ENCODE results near the gene NR6A1.

DNA sequence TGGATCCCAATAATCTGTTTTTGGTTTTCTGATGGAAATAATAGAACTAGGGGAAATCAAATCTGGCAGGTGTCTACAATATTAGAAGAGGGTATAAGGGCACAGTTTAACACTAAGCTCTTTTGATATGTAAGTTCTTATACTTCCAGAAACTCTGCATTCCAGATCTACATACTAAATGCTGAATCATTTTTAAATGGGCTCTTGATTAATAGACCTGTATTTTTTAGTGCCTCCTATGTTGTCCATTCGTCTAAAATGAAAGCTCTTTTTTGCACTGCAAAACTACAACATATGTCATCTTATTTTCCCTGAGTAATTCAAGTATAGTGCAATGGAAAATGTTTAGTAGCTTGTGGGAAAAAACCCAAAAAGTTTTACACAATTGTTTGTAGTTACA is 44.2 kb downstream of the NR6A1 start:
- TF ChIP-seq, protein P1, sequence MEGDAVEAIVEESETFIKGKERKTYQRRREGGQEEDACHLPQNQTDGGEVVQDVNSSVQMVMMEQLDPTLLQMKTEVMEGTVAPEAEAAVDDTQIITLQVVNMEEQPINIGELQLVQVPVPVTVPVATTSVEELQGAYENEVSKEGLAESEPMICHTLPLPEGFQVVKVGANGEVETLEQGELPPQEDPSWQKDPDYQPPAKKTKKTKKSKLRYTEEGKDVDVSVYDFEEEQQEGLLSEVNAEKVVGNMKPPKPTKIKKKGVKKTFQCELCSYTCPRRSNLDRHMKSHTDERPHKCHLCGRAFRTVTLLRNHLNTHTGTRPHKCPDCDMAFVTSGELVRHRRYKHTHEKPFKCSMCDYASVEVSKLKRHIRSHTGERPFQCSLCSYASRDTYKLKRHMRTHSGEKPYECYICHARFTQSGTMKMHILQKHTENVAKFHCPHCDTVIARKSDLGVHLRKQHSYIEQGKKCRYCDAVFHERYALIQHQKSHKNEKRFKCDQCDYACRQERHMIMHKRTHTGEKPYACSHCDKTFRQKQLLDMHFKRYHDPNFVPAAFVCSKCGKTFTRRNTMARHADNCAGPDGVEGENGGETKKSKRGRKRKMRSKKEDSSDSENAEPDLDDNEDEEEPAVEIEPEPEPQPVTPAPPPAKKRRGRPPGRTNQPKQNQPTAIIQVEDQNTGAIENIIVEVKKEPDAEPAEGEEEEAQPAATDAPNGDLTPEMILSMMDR (IDR thresholded peaks at IDR 0.05) = no peak
- TF ChIP-seq POLR2A (IDR thresholded peaks at IDR 0.05) = no peak
